Articular chondrocyte of knee joint (primary cell): ENCODE results near the gene PRR3. TPM values are rescaled to one million over a fixed set of nuclear protein-coding genes. Genes with fewer than 3 reads are reported as not detected.

Source experiments
- small RNA-seq: library from RNA; depleted of rRNA; stranded (forward); fragments of <200 nt; gene quantifications from one replicate; pipeline ENCODE3, GENCODE V24; 2012
- total RNA-seq: library from RNA; depleted of rRNA; stranded (reverse); fragments of >200 nt; gene quantifications from 2 replicates; pipeline ENCODE4 v1.2.3, GENCODE V29; 2012

PRR3 gene, protein sequence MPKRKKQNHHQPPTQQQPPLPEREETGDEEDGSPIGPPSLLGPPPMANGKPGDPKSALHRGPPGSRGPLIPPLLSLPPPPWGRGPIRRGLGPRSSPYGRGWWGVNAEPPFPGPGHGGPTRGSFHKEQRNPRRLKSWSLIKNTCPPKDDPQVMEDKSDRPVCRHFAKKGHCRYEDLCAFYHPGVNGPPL
- total RNA-seq = 5.7 and 8.2 TPM in 2 replicates

DNA sequence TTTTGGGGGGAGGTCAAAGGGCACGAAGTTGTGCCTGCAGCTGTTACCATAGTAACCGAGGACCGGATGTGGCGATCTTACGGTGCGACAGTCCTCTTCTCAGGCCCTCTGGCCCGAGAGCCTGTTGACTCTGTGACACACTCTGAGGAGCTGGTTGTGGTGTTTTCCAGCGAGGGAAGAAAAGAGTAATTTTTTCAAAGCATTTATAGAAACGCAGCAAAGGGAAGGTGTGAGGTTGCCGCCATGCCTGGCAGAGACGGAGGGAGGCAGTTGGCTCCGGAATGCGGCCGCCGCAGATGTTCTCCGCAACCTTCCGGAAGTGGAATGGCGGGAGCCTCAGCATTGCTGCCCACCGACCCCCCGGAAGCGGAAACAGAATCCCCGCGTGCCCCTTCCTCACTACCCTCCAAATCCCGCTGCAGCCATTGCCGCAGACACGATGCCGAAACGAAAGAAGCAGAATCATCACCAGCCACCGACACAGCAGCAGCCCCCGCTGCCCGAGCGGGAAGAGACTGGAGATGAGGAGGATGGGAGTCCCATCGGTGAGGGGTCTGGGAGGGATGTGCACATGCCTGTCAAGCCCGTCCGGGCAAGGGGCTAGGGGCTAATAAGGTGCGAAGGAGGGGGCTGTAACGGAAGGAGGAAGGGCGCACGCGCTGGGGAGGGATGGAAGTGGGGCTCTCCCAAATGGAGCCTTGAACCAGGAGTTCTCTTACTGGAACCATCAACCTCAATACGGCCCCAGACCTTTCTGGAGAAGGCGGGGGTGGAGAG lies at the start of gene PRR3:
PRR3 (plus strand) TSS at position 390 of the 777 bp plus-strand sequence; CDS start at position 440, 50 bp downstream.

DNA sequence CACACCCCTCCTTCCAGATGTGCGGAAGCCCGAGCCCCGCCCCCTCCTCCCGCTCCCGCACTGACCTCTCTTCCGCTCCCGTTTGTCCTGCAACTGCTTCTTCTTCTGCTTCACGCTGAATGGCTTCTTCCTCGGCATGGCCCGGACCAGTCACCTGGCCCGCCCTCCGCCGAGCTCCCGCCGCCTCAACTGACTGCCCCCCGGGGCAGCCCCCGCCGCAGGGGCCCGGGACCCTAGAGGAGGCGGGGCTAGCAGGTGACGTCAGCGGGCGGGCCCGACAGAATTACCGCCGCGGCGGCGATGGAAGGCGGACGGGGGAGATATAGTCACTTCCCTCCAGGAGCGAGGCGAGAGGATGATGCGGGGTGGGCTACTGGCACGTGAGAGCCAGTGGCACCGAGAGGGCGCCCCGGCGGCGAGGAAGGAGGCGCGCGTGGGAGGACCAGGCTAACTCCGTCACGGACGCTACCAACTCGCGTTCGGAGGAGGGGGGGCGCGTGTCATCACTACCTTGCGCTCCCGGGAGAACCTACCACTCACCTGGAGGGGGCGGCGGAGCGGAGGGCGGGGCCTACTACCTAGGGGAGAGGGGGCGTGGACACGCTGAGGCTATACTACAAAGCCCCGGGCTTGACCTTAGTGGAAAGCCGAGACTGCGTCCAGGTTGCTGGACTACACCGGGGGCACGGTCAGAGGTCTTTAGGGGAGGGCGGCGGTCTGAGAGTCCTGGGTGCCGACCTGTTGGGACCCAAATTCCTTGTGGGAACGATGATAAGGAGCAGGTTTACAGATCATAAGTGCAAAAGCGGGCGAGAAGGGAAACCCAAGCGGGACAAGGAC lies 809 bp upstream of the PRR3 start, which contains the start of gene GNL1:
GNL1 (minus strand) TSS at position 424 of the 840 bp plus-strand sequence; CDS start at position 138, 286 bp downstream.

DNA sequence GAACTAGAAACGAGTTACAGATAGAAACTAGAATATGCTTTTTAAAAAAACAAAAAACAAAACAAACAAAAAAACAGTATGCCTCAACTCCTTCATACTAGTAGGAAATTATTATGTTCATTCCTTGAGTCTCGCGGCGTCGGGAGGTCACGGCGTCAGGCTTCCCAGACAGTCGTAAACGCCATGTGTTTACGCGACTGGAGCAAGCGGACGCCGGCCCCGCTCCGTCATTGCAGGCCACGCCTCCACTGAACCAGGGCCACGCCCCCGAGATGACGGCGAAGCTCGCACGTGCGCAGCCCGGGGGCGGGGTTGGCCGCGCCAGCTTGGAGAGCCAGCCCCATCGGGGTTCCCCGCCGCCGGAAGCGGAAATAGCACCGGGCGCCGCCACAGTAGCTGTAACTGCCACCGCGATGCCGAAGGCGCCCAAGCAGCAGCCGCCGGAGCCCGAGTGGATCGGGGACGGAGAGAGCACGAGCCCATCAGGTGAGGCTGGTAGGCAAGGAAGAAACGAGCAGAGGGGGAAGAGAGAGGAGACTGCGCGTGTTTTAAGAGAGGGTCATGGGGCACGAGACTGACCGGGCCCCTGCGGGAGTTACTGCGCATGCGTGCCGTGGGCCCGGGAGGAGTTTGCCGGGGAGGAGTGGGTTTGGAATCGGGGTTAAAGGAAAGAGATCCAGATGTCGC lies 14.1 kb downstream of the PRR3 start, which contains the start of gene ABCF1:
ABCF1 (plus strand) TSS at position 368 of the 687 bp plus-strand sequence; CDS start at position 414, 46 bp downstream.

Small RNA genes within 50 kb of the gene (small RNA-seq; reads per million reads assigned to genes)
- gene MIR877 = not detected

Other genes with a start within 250 kb of the PRR3 start
- gene TRIM39, start 230.4 kb upstream of the PRR3 start, total RNA-seq = 11.6 and 12.8 TPM in 2 replicates
- 15.5 and 16.5 TPM in 2 replicates for gene RPP21, start 212.1 kb upstream of the PRR3 start, total RNA-seq
- 291 and 298 TPM in 2 replicates for gene HLA-E, start 67.8 kb upstream of the PRR3 start, total RNA-seq
- gene GNL1, start 806 bp upstream of the PRR3 start, total RNA-seq = 53.3 and 53.5 TPM in 2 replicates
- 41.1 and 45.6 TPM in 2 replicates for gene ABCF1, start 14.1 kb downstream of the PRR3 start, total RNA-seq
- gene PPP1R10, start 59.9 kb downstream of the PRR3 start, total RNA-seq = 43.3 and 56.8 TPM in 2 replicates
- gene MRPS18B, start 60.5 kb downstream of the PRR3 start, total RNA-seq = 84.2 and 95.2 TPM in 2 replicates
- 4.6 and 6.3 TPM in 2 replicates for gene ATAT1, start 69.6 kb downstream of the PRR3 start, total RNA-seq
- 1.1 and 2.9 TPM in 2 replicates for gene C6orf136, start 89.8 kb downstream of the PRR3 start, total RNA-seq
- gene DHX16, start 115.7 kb downstream of the PRR3 start, total RNA-seq = 22.9 and 23.0 TPM in 2 replicates
- 47.8 and 67.2 TPM in 2 replicates for gene PPP1R18, start 129.3 kb downstream of the PRR3 start, total RNA-seq
- gene NRM, start 133.7 kb downstream of the PRR3 start, total RNA-seq = 3.5 and 4.4 TPM in 2 replicates
- 6.8 and 8.4 TPM in 2 replicates for gene MDC1, start 160.0 kb downstream of the PRR3 start, total RNA-seq
- 566 and 592 TPM in 2 replicates for gene TUBB, start 163.1 kb downstream of the PRR3 start, total RNA-seq
- gene FLOT1, start 185.4 kb downstream of the PRR3 start, total RNA-seq = 90.3 and 99.3 TPM in 2 replicates
- 17.0 and 54.6 TPM in 2 replicates for gene IER3, start 187.3 kb downstream of the PRR3 start, total RNA-seq